C4-2B (cell line): ENCODE measurements around the gene RGMB.

ENCODE experiments used
- H3K27ac ChIP-seq: fragments of 450-650 bp; 2 replicates; pipeline ENCODE4 v1.5.1; 2017
- CTCF ChIP-seq: fragments of 450-650 bp; conservative IDR thresholded peaks from 2 replicates; pipeline ENCODE4 v1.5.1; 2017; ENCODE audit warnings: mild to moderate bottlenecking
- ZFX ChIP-seq: fragments of 450-650 bp; IDR thresholded peaks from 2 replicates; pipeline ENCODE4 v1.6.1; 2017

Gene RGMB

GRCh38 chr5:98783051-98783649 is 9.7 kb downstream of the RGMB start:
- H3K27ac ChIP-seq, result peak overlapping the region; percentile 43
- TF ChIP-seq CTCF (no peak), ZFX (no peak)

DNA sequence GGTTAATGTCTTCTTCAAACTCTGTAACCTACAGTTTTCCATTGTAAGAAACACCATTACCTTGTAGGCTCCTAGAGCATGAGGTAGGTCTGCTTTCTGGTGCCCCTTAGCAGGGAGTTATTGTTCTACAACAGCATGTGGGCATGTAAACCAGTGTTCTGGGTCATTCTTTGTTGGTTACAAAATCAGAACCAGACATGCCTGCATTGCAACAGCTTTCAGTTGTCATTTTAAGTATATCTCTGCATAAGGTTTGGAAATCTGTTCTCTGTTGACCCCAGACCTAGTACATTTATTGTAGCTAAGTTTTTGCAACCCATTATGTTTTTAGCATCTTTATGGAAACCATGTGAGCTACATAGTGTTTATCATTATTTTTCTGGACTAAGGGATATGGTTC is 10.9 kb downstream of the RGMB start:
- TF ChIP-seq ZFX (no peak), CTCF (no peak)

DNA sequence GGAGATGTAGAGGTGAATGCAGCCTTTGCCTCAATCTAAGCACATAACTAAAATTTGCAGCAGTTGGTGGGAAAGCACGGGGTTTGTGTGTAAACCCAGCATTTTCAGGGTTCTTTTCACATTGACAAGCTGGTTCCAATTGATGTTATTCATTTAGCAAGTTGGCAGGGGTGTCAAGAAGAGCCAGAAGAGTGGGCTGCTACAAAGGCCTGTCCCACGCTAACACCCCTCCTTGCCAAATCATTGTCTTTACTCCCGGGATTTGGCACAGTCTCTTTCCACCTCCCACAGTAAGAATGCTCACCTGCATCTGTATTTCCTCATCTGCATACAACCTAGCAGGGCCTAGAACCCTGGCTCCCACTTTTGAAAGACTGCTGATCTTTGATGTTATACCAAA is 11.8 kb downstream of the RGMB start:
- H3K27ac ChIP-seq, result peak overlapping the region; percentile 79; the same call in 1 of the 2 replicates
- TF ChIP-seq ZFX, result no peak
- no peak for TF ChIP-seq CTCF

More for the DNA sequence above, 10.9 kb downstream of the RGMB start:
- peak overlapping the region; percentile 31; the same call in 1 of the 2 replicates for H3K27ac ChIP-seq

DNA sequence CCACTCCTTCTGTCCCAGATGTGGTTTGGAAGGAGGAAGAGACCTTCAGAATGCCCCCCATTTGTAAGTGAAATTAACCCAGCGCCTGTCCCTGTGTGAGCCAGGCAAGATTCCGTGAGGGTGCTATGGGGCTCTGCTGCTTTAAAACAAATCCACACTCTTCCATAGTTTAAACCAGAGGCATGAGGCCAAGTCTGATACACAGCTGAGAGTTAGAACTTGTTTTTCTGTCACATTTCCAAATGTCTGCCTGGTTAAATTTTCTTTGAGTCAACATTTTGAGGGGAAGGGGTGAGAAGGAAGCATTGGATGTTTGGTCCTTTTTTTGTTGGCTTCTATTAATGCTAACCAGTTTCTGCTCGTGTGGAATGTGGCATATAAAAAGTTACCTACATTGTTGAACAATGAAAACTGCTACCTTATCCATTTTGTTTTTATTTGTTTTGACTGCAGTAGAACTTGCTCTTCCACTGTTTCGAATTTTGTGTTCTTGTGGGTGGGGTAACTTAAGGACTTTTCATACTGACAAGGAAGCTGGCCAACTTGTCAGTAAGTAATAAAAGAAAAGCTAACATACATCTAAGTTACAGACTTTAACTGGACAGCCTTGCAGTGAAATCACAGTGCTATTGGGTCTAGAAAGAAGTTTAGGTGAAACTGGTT is 12.9 kb downstream of the RGMB start:
- no peak for TF ChIP-seq ZFX
- H3K27ac ChIP-seq, result peak overlapping the region; percentile 99; the same call in 1 of the 2 replicates

DNA sequence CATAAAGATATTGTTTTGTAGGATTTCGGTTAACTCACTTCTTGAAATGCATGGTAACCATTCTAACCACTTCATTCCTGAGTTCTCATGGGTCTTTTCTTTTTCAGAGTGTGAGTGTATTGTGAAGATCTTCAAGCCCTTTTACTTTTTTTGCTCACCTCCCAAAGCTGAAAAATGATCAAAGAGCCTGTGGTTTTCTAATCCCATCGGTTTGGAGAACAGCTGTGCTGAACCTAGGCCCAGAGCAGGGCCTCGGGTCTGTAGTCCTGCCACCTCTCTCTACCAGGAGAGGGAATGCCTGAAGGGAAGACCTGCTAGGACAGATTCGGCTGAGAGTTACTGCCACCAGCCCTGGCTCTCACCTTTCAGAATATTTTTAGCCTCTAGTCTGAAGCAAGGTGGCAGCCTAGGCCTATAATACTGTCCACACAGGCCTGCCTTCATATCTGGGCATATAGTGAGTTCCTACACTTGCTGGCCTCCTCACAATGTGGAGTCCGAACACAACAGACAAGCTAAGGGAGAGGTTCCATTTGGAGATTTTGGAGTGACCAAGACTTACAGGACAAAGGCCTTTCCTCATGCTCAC is 13.8 kb downstream of the RGMB start:
- TF ChIP-seq CTCF (no peak), ZFX (peak; percentile 41; the same call in 1 of the 2 replicates)
- peak overlapping the region; percentile 99 for H3K27ac ChIP-seq

DNA sequence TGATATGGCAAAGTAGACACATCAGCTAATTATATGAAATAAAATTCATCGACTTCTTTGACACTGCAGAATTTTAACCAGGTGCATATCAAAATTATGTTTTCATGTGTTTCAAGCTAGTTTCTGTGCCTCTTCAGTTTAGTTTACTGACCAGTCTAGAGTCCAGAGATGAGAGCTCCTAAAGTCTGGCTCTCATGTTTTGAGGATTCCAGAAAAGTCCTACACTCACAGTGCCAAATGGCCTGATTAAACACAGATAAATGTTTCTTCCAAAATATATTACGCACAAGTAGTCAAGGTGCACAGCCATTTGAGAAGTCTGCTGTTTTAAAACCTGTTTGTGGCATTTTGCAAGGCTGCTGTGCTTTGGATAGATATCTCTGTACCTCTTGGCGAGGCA is 15.6 kb downstream of the RGMB start:
- H3K27ac ChIP-seq, result no peak overlapping the region; the same call in 1 of the 2 replicates
- no peak for TF ChIP-seq ZFX
- TF ChIP-seq CTCF, result no peak

DNA sequence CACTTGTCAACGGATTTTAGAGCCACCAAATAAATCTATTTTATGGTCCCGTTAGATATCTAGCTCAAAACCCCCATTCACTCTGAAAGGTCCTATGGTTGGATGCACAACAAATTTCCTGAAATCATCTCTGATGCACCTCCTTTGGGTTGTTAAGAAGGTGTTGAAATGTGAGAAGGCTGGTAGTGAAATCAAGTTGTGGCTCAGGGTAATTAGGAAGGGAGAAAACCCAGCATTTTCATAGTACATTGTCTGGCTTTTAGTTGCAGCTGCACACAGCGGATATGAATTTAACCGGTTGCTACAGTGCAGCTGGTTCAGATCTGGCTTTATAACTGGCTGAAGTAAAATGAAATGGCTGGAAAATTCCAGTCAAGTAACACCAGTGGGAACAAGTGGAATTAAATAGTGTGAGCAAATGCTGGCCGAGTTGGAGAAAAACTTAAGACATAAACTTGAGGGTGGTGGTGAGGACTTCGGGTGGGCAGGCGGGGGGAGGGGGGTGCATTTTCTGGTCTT is 17.6 kb downstream of the RGMB start:
- TF ChIP-seq CTCF (no peak), ZFX (no peak)
- no peak overlapping the region for H3K27ac ChIP-seq
